Progenitor cell of endocrine pancreas (in vitro differentiated cells): Measurements from ENCODE around the gene PTGDR2. TPM values are rescaled to one million over a fixed set of nuclear protein-coding genes. Genes with fewer than 3 reads are reported as not detected.

Experiments used
- DNase-seq: peaks from one replicate; pipeline ENCODE4 v3.0.0; 2021; ENCODE audit warnings: low spot score; ENCODE audit not compliant: unreplicated experiment
- H3K27ac Mint-ChIP-seq: 2 replicates; pipeline ENCODE4 v1.8.0; 2021; ENCODE audit warnings: mild to moderate bottlenecking, moderate library complexity, mixed read lengths
- H3K27me3 Mint-ChIP-seq: 2 replicates; pipeline ENCODE4 v1.8.0; 2021; ENCODE audit warnings: mixed read lengths
- H3K36me3 Mint-ChIP-seq: 2 replicates; pipeline ENCODE4 v1.8.0; 2022; ENCODE audit warnings: mixed read lengths; ENCODE audit not compliant: insufficient read depth
- H3K4me1 Mint-ChIP-seq: 2 replicates; pipeline ENCODE4 v1.8.0; 2021; ENCODE audit warnings: low read depth, mixed read lengths
- H3K4me3 Mint-ChIP-seq: 2 replicates; pipeline ENCODE4 v1.8.0; 2021; ENCODE audit warnings: low read depth, mild to moderate bottlenecking, moderate library complexity, mixed read lengths
- H3K9me3 Mint-ChIP-seq: 2 replicates; pipeline ENCODE4 v1.8.0; 2021; ENCODE audit warnings: low read depth, mixed read lengths
- total RNA-seq: library from RNA; stranded (reverse); gene quantifications from 2 replicates; pipeline ENCODE4 v1.2.1, GENCODE V29; 2021
- TF ChIP-seq, protein P1 (sequence below): fragments of 200-600 bp; sonication (generic); IDR thresholded peaks from one replicate; pipeline ENCODE4 v1.5.0; 2021; ENCODE audit warnings: antibody characterized with exemption, mild to moderate bottlenecking; ENCODE audit not compliant: unreplicated experiment

Gene PTGDR2
- total RNA-seq, 1 donor from 2014 or later: 2.0 TPM

DNA sequence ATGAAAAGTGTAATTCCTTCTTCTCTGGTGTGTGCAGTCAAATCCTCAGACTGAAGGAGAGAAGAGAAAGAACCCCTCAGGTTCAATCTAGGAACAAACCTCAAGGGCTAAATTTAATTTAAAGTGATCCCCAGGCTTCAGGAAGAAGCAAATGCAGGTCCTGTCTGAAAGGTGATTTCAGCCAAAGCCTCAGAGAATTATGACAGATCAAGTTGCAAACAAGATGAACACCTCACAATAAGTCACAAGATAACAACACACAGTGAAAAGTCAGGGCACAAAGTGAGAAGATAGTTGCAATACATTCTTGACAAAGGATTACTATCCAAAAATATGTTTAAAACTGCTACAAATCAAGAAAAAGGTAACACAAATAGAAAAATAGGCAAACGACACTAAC lies 23.4 kb upstream of the PTGDR2 start:
- DNase-seq: no peak
- no peak overlapping the region for H3K27ac Mint-ChIP-seq
- no peak overlapping the region for H3K4me3 Mint-ChIP-seq
- TF ChIP-seq, protein P1, sequence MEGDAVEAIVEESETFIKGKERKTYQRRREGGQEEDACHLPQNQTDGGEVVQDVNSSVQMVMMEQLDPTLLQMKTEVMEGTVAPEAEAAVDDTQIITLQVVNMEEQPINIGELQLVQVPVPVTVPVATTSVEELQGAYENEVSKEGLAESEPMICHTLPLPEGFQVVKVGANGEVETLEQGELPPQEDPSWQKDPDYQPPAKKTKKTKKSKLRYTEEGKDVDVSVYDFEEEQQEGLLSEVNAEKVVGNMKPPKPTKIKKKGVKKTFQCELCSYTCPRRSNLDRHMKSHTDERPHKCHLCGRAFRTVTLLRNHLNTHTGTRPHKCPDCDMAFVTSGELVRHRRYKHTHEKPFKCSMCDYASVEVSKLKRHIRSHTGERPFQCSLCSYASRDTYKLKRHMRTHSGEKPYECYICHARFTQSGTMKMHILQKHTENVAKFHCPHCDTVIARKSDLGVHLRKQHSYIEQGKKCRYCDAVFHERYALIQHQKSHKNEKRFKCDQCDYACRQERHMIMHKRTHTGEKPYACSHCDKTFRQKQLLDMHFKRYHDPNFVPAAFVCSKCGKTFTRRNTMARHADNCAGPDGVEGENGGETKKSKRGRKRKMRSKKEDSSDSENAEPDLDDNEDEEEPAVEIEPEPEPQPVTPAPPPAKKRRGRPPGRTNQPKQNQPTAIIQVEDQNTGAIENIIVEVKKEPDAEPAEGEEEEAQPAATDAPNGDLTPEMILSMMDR: no peak
- no peaks in the 10 kb centered on the region for H3K27me3 Mint-ChIP-seq
- H3K4me1 Mint-ChIP-seq: peaks cover 6% of the 10 kb centered on the region
- no peaks in the 10 kb centered on the region for H3K9me3 Mint-ChIP-seq
- peaks cover 5% of the 10 kb centered on the region for H3K36me3 Mint-ChIP-seq

DNA sequence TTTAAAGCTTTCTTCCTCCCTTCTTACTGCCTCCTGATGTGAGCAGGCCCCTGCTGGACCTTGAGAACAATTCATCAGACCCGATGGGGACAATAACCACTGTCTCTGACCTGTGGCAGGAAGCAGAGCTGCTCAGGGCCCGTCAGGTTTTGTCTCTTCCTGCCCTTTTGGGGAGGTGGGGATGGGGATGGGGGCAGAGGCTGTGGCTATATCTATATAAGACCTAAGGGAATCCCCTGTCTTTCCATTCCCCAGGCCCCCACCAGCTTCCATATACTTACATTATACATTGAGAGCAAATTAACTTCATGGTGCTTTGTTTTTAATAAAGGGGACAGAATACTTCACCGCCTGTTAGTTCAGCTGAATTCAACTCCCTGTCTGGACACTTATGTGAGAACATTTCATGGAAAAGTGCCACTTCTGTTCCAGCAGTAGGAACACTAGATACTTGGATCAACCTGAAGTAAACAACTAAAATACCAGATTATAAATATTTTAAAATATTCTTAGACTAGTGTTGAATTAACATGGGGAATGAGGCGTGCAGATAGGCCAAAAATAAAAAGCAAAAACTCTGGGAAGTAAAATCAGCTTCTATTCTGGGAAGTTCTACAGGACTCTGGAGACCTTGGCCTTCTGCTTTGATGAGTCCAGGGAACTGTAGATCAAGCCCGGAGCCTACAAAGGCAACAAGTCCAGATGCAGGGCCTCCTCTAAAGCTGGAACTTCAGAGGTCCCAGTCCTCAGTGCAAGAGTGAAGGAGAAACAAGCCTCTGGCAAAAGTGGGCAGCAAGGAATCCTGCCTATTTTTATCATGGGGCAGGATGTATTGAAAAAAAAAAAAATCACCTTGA lies 22.7 kb upstream of the PTGDR2 start:
- TF ChIP-seq, protein P1: no peak
- no peak for DNase-seq
- Mint-ChIP-seq H3K27ac (no peak overlapping the region), H3K9me3 (no peaks in the 10 kb centered on the region), H3K36me3 (peaks cover 5% of the 10 kb centered on the region), H3K27me3 (no peaks in the 10 kb centered on the region), H3K4me3 (no peak overlapping the region), H3K4me1 (peaks cover 6% of the 10 kb centered on the region)

DNA sequence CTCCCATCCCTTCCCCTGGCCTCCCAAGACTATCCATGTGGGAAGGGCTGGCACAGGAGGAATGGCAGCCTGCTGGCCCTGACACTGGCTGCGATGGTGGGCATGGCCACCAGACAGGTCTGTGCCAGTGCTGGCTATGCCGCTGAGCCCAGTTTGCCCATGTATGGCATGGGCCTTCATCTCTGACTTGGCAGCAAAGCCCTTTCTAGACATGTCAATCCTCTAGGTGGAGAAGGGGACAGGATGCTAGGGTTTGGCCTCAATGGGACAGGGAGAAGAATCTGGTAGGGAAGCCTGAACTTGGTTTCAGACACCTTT lies 20.4 kb upstream of the PTGDR2 start:
- DNase-seq: no peak
- no peak overlapping the region for H3K4me3 Mint-ChIP-seq
- peaks cover 4% of the 10 kb centered on the region for H3K36me3 Mint-ChIP-seq
- H3K4me1 Mint-ChIP-seq: peaks cover 5% of the 10 kb centered on the region
- no peak overlapping the region for H3K27ac Mint-ChIP-seq
- no peaks in the 10 kb centered on the region for H3K9me3 Mint-ChIP-seq
- TF ChIP-seq, protein P1: no peak
- no peaks in the 10 kb centered on the region for H3K27me3 Mint-ChIP-seq

DNA sequence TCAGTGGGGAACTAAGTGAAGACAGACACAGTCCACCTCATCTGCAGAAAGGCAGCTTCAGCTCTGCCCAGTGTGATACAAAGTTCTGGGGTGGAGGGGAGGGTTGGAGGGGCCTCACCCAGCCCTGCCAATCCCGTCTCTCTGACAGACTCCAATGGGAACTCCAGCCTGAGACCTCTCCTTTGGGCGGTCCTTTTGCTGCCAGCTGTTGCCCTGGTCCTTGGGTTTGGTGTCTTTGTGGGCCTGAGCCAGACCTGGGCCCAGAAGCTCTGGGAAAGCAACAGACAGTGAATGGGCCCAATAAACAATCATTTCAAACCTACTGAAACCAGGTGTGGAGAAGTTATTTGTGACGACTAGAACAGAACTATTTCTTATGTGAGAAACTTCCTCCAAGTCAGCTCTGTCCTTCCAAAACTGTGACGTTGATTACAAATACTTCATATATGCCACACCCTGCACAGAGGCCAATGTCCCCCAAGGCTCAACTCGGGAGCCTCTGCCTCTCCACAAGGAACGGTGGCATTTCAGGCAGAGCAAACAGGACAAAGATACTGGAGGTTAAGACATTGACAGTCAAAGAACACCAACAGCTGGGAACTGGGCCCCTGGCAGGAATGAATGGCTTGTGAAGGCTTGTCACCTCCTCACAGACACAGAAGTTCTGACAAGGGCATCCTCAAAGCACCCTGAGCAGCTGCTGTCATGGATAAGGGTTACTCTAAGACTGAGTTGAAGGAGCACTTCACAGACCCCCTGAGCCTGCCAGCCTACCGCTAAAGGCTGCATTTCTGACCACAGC lies 19.8 kb upstream of the PTGDR2 start:
- no peaks in the 10 kb centered on the region for H3K27me3 Mint-ChIP-seq
- peaks cover 2% of the 10 kb centered on the region for H3K36me3 Mint-ChIP-seq
- no peak overlapping the region for H3K4me3 Mint-ChIP-seq
- no peak overlapping the region for H3K27ac Mint-ChIP-seq
- TF ChIP-seq, protein P1: no peak
- H3K9me3 Mint-ChIP-seq: no peaks in the 10 kb centered on the region
- DNase-seq: no peak
- no peaks in the 10 kb centered on the region for H3K4me1 Mint-ChIP-seq

DNA sequence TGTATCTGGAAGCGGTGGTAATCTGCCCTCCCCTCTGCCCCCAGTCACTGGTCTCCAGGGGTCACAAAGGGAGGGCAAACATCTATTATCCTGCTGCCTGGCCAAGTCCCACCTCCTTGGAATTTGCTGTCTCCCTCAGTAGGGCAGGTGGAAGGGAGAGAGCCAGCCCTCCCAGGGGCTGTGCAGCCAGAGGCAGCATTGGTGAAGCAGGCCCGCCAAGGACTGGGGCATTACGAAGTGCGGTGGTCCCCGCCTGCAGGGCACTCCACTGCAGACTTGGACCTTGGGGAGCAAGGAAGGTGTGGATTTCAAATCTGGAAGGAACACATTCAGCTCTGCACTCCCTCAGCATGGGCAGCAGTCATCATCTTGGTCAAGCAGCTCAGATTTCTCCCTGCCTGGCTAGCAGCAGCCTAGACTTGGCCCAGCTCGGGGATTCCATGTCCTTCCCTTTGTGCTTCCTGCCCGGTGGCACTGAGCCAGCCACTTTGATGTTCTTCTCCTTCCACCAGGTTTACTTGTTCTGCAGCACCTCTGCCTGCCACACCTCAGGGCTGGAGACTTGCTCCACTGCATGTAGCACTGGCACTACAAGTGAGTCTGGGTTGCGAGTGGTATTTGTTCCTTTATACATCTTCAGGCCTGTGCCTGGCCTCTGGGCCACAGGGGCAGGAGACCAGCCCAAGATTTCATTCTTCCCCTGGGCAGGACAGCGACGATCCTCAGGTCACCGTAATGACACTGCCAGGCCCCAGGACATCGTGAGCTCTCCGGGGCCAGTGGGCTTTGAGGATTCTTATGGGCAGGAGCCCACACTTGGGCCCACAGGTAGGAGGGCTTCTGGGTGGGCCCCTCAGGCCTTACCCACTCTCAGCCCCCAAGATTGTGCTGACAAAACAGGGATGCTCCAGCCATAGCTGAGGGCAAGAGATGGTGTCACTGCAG lies 18.9 kb upstream of the PTGDR2 start:
- Mint-ChIP-seq H3K4me1 (no peaks in the 10 kb centered on the region), H3K27me3 (no peaks in the 10 kb centered on the region), H3K27ac (no peak overlapping the region), H3K4me3 (no peak overlapping the region), H3K9me3 (no peaks in the 10 kb centered on the region), H3K36me3 (peaks cover 2% of the 10 kb centered on the region)
- DNase-seq: no peak
- TF ChIP-seq, protein P1: no peak
